A673 (cell line): Measurements from ENCODE around the gene OST4. TPM values are rescaled to one million over a fixed set of nuclear protein-coding genes. Genes with fewer than 3 reads are reported as not detected.

Experiments used
- BruUV-seq: library from RNA; stranded (reverse); fragments of 400-500 nt; replicated peaks from 2 replicates; lab custom pipeline; 2021; lab: Mats Ljungman, UMichigan
- CTCF ChIA-PET: fragments of 300-600 bp; sonication (Branson Sonifier 250); formaldehyde crosslinking; loops from one replicate; lab custom pipeline; 2022; ENCODE audit warnings: antibody characterized with exemption; lab: Charles Lee
- POLR2A ChIA-PET: fragments of 300-600 bp; sonication (Branson Sonifier 250); formaldehyde crosslinking; loops from one replicate; lab custom pipeline; 2022; ENCODE audit warnings: antibody characterized with exemption; ENCODE audit not compliant: low non-redundant PET; lab: Charles Lee
- DNase-seq: peaks from one replicate; pipeline ENCODE4 v3.0.0-alpha.2; 2015; ENCODE audit warnings: low spot score
- H3K27ac ChIP-seq: fragments of 200-600 bp; sonication (generic); 2 replicates; pipeline ENCODE4 v1.5.1; 2016; ENCODE audit warnings: mixed run types, low read depth, mild to moderate bottlenecking, mixed read lengths, antibody characterized with exemption, low read length; ENCODE audit not compliant: poor library complexity, severe bottlenecking
- H3K27me3 ChIP-seq: fragments of 200-600 bp; sonication (generic); replicated peaks from 2 replicates; pipeline ENCODE4 v1.6.1; 2017; ENCODE audit warnings: mixed run types, low read depth, mild to moderate bottlenecking, mixed read lengths, antibody characterized with exemption, low read length; ENCODE audit not compliant: insufficient read depth, poor library complexity
- H3K36me3 ChIP-seq: fragments of 200-600 bp; sonication (generic); 2 replicates; pipeline ENCODE4 v1.6.1; 2016; ENCODE audit warnings: mixed run types, mild to moderate bottlenecking, mixed read lengths, antibody characterized with exemption, low read length; ENCODE audit not compliant: insufficient read depth, poor library complexity, severe bottlenecking
- H3K4me1 ChIP-seq: fragments of 200-600 bp; sonication (generic); 2 replicates; pipeline ENCODE4 v1.6.1; 2017; ENCODE audit warnings: mixed run types, mild to moderate bottlenecking, mixed read lengths, antibody characterized with exemption, low read length; ENCODE audit not compliant: insufficient read depth, poor library complexity, severe bottlenecking
- H3K4me3 ChIP-seq: fragments of 200-600 bp; sonication (generic); 2 replicates; pipeline ENCODE4 v1.5.1; 2016; ENCODE audit warnings: low read depth, mixed run types, mild to moderate bottlenecking, mixed read lengths, low read length; ENCODE audit not compliant: poor library complexity, severe bottlenecking
- H3K9me3 ChIP-seq: fragments of 200-600 bp; sonication (generic); 2 replicates; pipeline ENCODE4 v1.6.1; 2016; ENCODE audit warnings: mixed run types, low read depth, mild to moderate bottlenecking, mixed read lengths, antibody characterized with exemption, low read length; ENCODE audit not compliant: poor library complexity, severe bottlenecking
- EZH2 ChIP-seq: fragments of 200-600 bp; sonication (generic); IDR thresholded peaks from 2 replicates; pipeline ENCODE4 v1.6.1; 2017; ENCODE audit warnings: borderline replicate concordance, low read depth, mild to moderate bottlenecking, mixed read lengths, antibody characterized with exemption, low read length; ENCODE audit not compliant: poor library complexity, severe bottlenecking
- intact Hi-C: fragments of 100-400 bp; cut with micrococcal nuclease; formaldehyde crosslinking; loops from one replicate; pipeline ENCODE4 v1.10.0; 2022; ENCODE audit not compliant: unreplicated experiment
- total RNA-seq: library from RNA; stranded (reverse); gene quantifications from 2 replicates; pipeline ENCODE4 v1.2.3, GENCODE V29; 2021
- TF ChIP-seq, protein P1 (sequence below): fragments of 300-800, 200-600 bp; sonication (generic); conservative IDR thresholded peaks from 2 replicates; pipeline ENCODE4 v1.5.1; 2017; ENCODE audit warnings: low read depth, mild to moderate bottlenecking, antibody characterized with exemption, low read length, moderate library complexity, mixed read lengths

OST4 gene
- total RNA-seq, 1 experiment from 2014 or later = 235 TPM

DNA sequence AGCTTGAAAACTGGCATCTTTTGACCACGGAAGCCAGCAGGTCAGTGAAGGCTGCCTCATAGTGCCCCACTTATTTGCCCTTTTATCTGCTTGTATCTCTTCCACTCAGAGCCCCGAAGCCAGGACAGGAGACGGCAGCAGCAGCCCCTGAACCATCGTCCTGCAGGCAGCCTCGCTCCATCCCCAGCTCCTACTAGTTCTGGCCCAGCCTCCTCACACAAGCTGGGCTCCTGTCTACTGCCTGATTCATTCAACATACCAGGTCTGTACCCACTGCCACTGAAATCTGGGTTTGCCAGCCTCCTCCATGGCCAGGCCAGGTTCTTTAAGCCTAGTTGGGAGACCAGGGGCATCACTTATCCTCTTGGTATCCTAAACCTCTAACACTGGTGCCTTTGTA, 4.1 kb downstream of the OST4 start:
- ChIA-PET CTCF (no interaction called here), POLR2A (interaction anchor here (0.6 kb wide), 2 partner anchors 17 to 500 kb away, joined by 3 to 5 read pairs; no protein-coding TSS in a partner anchor)
- no TSS peak for BruUV-seq

DNA sequence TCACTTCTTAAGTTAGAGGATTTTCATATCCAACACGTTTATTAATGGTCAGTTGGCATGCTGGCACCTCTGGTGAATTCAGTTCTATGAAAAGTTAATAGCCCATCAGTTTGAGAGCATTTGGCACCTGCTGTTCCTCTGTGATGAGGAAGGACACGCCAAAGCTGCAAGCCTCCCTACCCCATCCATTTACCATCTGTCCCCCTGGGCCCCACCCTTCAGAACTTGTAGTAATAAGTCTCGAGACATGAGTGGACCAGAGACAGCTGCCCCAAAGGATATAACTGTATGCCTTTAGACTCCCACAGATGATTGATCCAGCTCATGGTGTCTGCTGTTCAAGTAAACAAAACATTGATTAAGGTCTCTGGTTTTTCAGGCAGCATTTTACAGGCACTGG, 6.3 kb downstream of the OST4 start:
- Histone ChIP-seq H3K36me3 (peaks cover 19% of the 10 kb centered on the region), H3K4me1 (peaks cover 6% of the 10 kb centered on the region), H3K4me3 (no peak overlapping the region), H3K27me3 (no peaks in the 10 kb centered on the region), H3K9me3 (no peaks in the 10 kb centered on the region), H3K27ac (no peak overlapping the region)
- DNase-seq = no peak
- CTCF ChIA-PET = no interaction called here
- intact Hi-C loops = no loop called here
- POLR2A ChIA-PET = interaction anchor here (0.7 kb wide), 1 partner anchor 278 kb away, joined by 9 read pairs; no protein-coding TSS in a partner anchor
- TF ChIP-seq, protein P1, sequence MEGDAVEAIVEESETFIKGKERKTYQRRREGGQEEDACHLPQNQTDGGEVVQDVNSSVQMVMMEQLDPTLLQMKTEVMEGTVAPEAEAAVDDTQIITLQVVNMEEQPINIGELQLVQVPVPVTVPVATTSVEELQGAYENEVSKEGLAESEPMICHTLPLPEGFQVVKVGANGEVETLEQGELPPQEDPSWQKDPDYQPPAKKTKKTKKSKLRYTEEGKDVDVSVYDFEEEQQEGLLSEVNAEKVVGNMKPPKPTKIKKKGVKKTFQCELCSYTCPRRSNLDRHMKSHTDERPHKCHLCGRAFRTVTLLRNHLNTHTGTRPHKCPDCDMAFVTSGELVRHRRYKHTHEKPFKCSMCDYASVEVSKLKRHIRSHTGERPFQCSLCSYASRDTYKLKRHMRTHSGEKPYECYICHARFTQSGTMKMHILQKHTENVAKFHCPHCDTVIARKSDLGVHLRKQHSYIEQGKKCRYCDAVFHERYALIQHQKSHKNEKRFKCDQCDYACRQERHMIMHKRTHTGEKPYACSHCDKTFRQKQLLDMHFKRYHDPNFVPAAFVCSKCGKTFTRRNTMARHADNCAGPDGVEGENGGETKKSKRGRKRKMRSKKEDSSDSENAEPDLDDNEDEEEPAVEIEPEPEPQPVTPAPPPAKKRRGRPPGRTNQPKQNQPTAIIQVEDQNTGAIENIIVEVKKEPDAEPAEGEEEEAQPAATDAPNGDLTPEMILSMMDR = no peak
- TF ChIP-seq EZH2 = no peak
- no TSS peak for BruUV-seq

More for the DNA sequence above, 4.1 kb downstream of the OST4 start:
- Histone ChIP-seq H3K27ac (no peak overlapping the region), H3K9me3 (no peaks in the 10 kb centered on the region), H3K27me3 (no peaks in the 10 kb centered on the region), H3K4me3 (no peak overlapping the region), H3K4me1 (peaks cover 16% of the 10 kb centered on the region), H3K36me3 (peaks cover 21% of the 10 kb centered on the region)
- DNase-seq = no peak
- intact Hi-C loops = no loop called here
- TF ChIP-seq, protein P1 = no peak

DNA sequence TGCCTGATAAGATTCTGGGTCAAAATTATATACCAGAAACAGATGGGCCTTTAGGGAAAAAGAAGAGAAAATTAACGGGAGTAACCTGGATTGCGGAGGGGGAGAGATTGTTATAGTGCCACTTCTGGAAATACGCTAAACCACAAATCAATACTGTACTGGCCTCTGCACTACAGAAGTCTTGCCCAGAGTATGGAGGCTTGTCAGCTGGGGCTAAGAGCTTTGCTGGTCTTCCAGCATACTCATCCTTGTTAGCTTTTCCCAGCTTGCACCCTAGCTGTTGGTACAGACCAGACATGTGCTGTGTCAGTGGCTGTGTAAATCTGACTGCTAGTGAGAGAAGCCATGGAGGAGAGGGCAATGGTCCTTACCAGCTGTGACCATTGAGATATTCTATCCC, 11.1 kb downstream of the OST4 start:
- H3K36me3 ChIP-seq = peaks cover 28% of the 10 kb centered on the region
- CTCF ChIA-PET = no interaction called here
- BruUV-seq = no TSS peak

More for the DNA sequence above, 11.1 kb downstream of the OST4 start:
- POLR2A ChIA-PET = interaction anchor here (0.6 kb wide), 1 partner anchor 219 kb away, joined by 9 read pairs; no protein-coding TSS in a partner anchor
- H3K4me3 ChIP-seq = no peak overlapping the region
- no peak for TF ChIP-seq EZH2
- TF ChIP-seq, protein P1 = no peak
- H3K27me3 ChIP-seq = no peaks in the 10 kb centered on the region
- DNase-seq = no peak
- H3K27ac ChIP-seq = no peak overlapping the region
- intact Hi-C loops = no loop called here
- no peaks in the 10 kb centered on the region for H3K4me1 ChIP-seq
- no peaks in the 10 kb centered on the region for H3K9me3 ChIP-seq
